ENCODE data around the gene DNAI1. TPM values are rescaled to one million over a fixed set of nuclear protein-coding genes. Genes with fewer than 3 reads are reported as not detected.

Gene DNAI1
- total RNA-seq, 2 donors from 2014 or later: 5.6 TPM; not detected in 1

- no peaks in the 10 kb centered on the region for H3K36me3 ChIP-seq
- 32% methylated on average over 17 of the region's 17 CpGs for WGBS
- H3K27me3 ChIP-seq (replicated peaks; ENCODE audit: insufficient read depth): no peaks in the 10 kb centered on the region
- no peak overlapping the region for H3K4me3 ChIP-seq
- peak; percentile 36 for TF ChIP-seq POLR2AphosphoS5 (IDR thresholded peaks at IDR 0.05)
- no peak for TF ChIP-seq POLR2A (IDR thresholded peaks at IDR 0.05)
- H3K9me3 ChIP-seq: no peaks in the 10 kb centered on the region
- peak overlapping the region in 1 of 2 donors; percentile 11 for H3K27ac ChIP-seq
- no peak for DNase-seq (ENCODE audit: low spot score)
- no peaks in the 10 kb centered on the region for H3K4me1 ChIP-seq (replicated peaks)
- intact Hi-C loops (cut with DNase I): no loop called here
These were observed 100.5 kb downstream of the DNAI1 start for GRCh38 chr9:34558919-34559623.

- no peaks in the 10 kb centered on the region for H3K36me3 ChIP-seq
- peak overlapping the region in 1 of 2 donors; percentile 11 for H3K27ac ChIP-seq
- intact Hi-C loops (cut with DNase I): no loop called here
- TF ChIP-seq CTCF (IDR thresholded peaks at IDR 0.05) (no peak), POLR2AphosphoS5 (IDR thresholded peaks at IDR 0.05) (no peak), POLR2A (IDR thresholded peaks at IDR 0.05) (no peak)
- WGBS: 26% methylated on average over 18 of the region's 21 CpGs
- no peaks in the 10 kb centered on the region for H3K9me3 ChIP-seq
- H3K27me3 ChIP-seq (replicated peaks; ENCODE audit: insufficient read depth): no peaks in the 10 kb centered on the region
- no peak overlapping the region for H3K4me3 ChIP-seq
- no peak for DNase-seq (ENCODE audit: low spot score)
- no peaks in the 10 kb centered on the region for H3K4me1 ChIP-seq (replicated peaks)
These were observed 101.2 kb downstream of the DNAI1 start for GRCh38 chr9:34559624-34560455.

DNA sequence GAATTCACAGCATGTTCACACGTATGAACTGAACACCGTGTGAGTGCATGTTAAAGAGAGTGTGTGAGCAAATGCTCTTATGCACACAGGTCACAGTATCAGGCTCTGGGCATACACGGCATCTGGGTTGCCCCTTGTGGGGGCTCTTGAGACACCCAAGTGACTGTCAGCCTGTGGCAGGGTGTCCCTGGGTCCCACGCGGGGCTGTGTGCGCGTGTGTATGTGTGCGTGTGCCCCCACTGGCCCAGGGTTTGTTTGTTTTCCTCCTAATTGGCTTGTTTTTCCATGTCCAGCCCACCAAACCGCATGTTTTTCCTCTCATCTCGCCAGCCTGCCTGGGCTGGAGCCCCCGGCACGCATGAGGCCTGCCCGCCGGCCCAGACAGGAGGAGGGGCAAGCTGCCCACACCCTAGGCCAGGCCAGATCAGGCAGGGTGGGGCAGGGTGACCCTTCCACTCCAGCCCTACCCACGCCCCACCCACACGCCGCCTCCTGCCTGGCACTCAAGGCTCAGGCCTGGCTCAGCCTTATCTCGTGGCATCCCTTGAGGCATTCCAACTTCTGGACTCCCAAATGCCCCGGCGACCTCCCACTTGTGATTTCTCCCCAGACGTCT is 102.1 kb downstream of the DNAI1 start:
- H3K27ac ChIP-seq: no peak overlapping the region
- H3K4me1 ChIP-seq (replicated peaks): no peaks in the 10 kb centered on the region
- H3K9me3 ChIP-seq: no peaks in the 10 kb centered on the region
- no peak overlapping the region for H3K4me3 ChIP-seq
- intact Hi-C loops (cut with DNase I): no loop called here
- DNase-seq (ENCODE audit: low spot score): no peak
- no peak for TF ChIP-seq CTCF (IDR thresholded peaks at IDR 0.05)
- no peak for TF ChIP-seq POLR2A (IDR thresholded peaks at IDR 0.05)
- TF ChIP-seq POLR2AphosphoS5 (IDR thresholded peaks at IDR 0.05): no peak
- no peaks in the 10 kb centered on the region for H3K36me3 ChIP-seq
- WGBS: 75% methylated on average over 21 of the region's 21 CpGs
- no peaks in the 10 kb centered on the region for H3K27me3 ChIP-seq (replicated peaks; ENCODE audit: insufficient read depth)

DNA sequence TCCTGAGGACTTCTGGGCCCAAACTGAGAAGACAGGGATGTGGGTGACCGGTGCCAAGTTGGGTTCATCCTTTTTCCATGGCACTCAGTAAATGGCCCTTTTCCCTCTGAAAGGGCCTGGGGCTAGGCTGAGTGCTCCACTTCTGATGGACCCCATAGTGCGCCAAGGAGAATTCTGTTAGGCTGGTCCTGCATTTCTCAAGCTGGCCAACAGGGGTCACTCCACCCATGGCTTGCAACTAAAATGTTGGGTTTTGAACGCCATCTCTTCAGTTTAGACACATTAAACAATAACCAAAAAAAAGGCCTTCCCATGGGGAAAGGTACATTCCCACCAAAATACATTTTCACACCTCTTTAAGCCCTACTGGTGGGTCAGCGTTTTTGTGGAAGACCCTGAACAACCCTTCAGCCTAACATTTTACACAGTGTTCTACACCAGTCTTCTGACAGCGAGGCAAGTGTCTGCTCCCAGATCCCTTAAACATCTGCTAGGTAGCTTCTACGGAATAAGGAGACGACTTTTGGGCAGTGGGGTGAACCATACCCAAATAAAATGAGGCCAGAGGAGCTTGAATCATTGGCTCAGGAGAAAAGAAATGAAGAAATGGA is 103.6 kb downstream of the DNAI1 start:
- Histone ChIP-seq H3K4me1 (replicated peaks) (no peaks in the 10 kb centered on the region), H3K4me3 (no peak overlapping the region), H3K36me3 (no peaks in the 10 kb centered on the region), H3K27ac (no peak overlapping the region), H3K9me3 (no peaks in the 10 kb centered on the region), H3K27me3 (replicated peaks; ENCODE audit: insufficient read depth) (no peaks in the 10 kb centered on the region)
- DNase-seq (ENCODE audit: low spot score): no peak
- whole genome bisulfite sequencing: 80% methylated on average over 7 of the region's 7 CpGs
- TF ChIP-seq POLR2A (IDR thresholded peaks at IDR 0.05) (no peak), POLR2AphosphoS5 (IDR thresholded peaks at IDR 0.05) (no peak), CTCF (IDR thresholded peaks at IDR 0.05) (no peak)
- intact Hi-C loops (cut with DNase I): no loop called here

DNA sequence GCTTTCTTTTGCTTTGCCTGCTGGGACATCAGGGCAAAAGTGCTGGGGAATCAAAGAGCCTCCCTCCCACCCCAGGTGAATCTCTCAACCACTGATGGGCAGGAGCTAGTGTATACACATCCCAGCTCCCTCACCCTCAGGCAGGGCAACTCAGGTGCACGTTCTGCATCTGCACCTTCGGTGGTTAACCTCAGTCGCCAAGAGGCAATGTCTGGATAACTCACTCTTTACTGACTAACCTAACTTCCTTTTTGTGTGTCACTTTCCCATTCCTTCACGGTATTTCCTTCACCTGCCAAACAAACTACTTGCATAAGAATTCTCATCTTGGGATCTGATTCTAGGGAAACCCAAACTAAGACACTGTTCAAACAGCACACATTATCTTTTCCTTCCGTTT is 104.7 kb downstream of the DNAI1 start:
- H3K27me3 ChIP-seq (replicated peaks; ENCODE audit: insufficient read depth): no peaks in the 10 kb centered on the region
- H3K36me3 ChIP-seq: no peaks in the 10 kb centered on the region
- no peaks in the 10 kb centered on the region for H3K4me1 ChIP-seq (replicated peaks)
- 83% methylated on average over 5 of the region's 5 CpGs for WGBS
- H3K27ac ChIP-seq: no peak overlapping the region
- H3K9me3 ChIP-seq: no peaks in the 10 kb centered on the region
- H3K4me3 ChIP-seq: no peak overlapping the region
- no peak for DNase-seq (ENCODE audit: low spot score)
- intact Hi-C loops (cut with DNase I): no loop called here
- TF ChIP-seq POLR2AphosphoS5 (IDR thresholded peaks at IDR 0.05) (no peak), POLR2A (IDR thresholded peaks at IDR 0.05) (no peak), CTCF (IDR thresholded peaks at IDR 0.05) (no peak)

Measured in prostate gland (tissue), 2 donors.